Stimulated activated memory B cell treated with anti-CD40 and anti-IgM and Interleukin-4, amounts not matched to agents 10 μg/mL and 1 μg/mL and 100 μg/mL, for 72 hours (primary cell): ENCODE data around the gene HIGD1B.

Experiments
- ATAC-seq: fragments of 150-1000 bp; cut with Tn5 transposase; 2 replicates; pipeline ENCODE4 v1.10.0; 2021
- H3K27ac Mint-ChIP-seq: one replicate; pipeline ENCODE4 v1.8.0; 2022; ENCODE audit warnings: mild to moderate bottlenecking, mixed read lengths
- H3K27me3 Mint-ChIP-seq: one replicate; pipeline ENCODE4 v1.8.0; 2022; ENCODE audit warnings: mixed read lengths
- H3K36me3 Mint-ChIP-seq: one replicate; pipeline ENCODE4 v1.8.0; 2022; ENCODE audit warnings: mixed read lengths
- H3K4me1 Mint-ChIP-seq: one replicate; pipeline ENCODE4 v1.8.0; 2022; ENCODE audit warnings: mixed read lengths
- H3K4me3 Mint-ChIP-seq: one replicate; pipeline ENCODE4 v1.8.0; 2022; ENCODE audit warnings: mild to moderate bottlenecking, moderate library complexity, mixed read lengths
- H3K9me3 Mint-ChIP-seq: one replicate; pipeline ENCODE4 v1.8.0; 2022; ENCODE audit warnings: mixed read lengths

Gene HIGD1B

DNA sequence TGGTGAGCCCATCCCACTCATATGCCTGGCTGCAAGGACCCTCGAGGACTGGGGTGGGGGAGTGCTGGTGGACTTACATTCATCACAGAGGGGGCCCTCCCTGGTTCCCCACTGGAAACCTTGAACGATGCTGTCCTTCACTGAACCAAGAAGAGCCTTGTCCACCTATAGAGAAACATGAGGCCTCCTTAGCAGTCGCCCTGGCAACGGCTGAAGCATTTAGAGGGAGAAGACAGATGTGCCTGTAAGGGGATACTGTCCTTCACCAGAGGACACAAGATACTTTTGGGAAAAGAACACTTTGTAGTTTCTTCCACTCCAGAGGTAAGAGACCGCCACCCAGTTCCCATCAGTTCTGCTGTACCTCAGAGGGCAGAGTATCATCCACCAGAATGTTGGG, 6.5 kb downstream of the HIGD1B start:
- H3K36me3 Mint-ChIP-seq: peaks cover 77% of the 10 kb centered on the region
- H3K4me3 Mint-ChIP-seq: no peak overlapping the region
- ATAC-seq: no peak
- H3K27ac Mint-ChIP-seq: no peak overlapping the region
- H3K4me1 Mint-ChIP-seq: no peaks in the 10 kb centered on the region
- H3K27me3 Mint-ChIP-seq: no peaks in the 10 kb centered on the region
- H3K9me3 Mint-ChIP-seq: no peaks in the 10 kb centered on the region

DNA sequence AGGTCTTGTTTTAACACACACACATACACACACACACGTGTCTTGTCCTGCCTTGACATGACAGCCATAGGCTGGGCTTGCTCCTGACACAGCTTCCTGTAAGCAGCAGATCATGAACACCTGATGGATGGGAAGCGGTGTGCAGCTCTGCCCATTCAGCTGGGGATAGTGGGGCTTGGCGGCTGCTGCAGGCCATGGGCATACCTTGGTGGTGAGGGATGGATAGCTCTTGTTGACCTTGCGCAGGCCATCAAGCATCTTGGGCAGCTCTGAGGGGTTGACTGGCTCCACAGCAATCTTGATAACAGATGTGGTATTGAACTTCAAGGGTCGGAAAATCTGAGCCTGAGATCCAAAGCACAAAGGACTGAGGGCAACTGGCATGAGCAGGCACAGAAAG, 12.0 kb downstream of the HIGD1B start:
- ATAC-seq: no peak
- Mint-ChIP-seq H3K4me1 (no peaks in the 10 kb centered on the region), H3K9me3 (no peaks in the 10 kb centered on the region), H3K4me3 (no peak overlapping the region), H3K36me3 (peaks cover 81% of the 10 kb centered on the region), H3K27ac (no peak overlapping the region), H3K27me3 (no peaks in the 10 kb centered on the region)

DNA sequence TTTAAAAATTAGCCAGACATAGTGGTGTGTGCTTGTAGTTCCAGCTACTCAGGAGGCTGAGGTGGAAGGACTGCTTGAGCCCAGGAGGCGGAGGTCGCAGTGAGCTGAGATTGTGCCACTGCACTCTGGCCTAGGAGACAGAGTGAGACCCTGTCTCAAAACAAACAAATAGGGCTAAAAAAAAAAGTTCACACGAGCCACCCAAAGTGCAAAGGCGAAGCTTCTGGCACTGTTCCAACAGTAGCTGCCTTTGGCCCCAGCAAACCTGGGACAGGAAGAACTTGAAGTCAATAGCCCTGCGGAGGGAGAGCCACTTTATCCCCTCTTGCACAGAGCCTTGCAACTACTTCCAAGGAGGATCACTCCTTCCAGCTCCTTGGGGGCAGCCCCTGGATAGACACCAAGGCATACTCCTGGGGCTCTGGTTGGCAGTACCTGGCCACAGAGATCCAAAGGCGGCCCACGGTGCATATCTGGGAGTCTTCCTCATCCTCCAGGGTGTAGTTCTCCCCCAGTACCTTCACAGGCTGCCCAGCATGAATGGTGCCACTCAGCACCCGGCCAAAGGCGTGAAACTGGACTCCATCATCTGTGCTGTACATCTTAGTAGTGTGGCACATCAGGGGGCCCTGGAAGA, 14.7 kb downstream of the HIGD1B start:
- H3K36me3 Mint-ChIP-seq: peaks cover 59% of the 10 kb centered on the region
- no peaks in the 10 kb centered on the region for H3K9me3 Mint-ChIP-seq
- no peak overlapping the region for H3K27ac Mint-ChIP-seq
- no peak for ATAC-seq
- no peaks in the 10 kb centered on the region for H3K27me3 Mint-ChIP-seq
- no peak overlapping the region for H3K4me3 Mint-ChIP-seq
- H3K4me1 Mint-ChIP-seq: no peaks in the 10 kb centered on the region

DNA sequence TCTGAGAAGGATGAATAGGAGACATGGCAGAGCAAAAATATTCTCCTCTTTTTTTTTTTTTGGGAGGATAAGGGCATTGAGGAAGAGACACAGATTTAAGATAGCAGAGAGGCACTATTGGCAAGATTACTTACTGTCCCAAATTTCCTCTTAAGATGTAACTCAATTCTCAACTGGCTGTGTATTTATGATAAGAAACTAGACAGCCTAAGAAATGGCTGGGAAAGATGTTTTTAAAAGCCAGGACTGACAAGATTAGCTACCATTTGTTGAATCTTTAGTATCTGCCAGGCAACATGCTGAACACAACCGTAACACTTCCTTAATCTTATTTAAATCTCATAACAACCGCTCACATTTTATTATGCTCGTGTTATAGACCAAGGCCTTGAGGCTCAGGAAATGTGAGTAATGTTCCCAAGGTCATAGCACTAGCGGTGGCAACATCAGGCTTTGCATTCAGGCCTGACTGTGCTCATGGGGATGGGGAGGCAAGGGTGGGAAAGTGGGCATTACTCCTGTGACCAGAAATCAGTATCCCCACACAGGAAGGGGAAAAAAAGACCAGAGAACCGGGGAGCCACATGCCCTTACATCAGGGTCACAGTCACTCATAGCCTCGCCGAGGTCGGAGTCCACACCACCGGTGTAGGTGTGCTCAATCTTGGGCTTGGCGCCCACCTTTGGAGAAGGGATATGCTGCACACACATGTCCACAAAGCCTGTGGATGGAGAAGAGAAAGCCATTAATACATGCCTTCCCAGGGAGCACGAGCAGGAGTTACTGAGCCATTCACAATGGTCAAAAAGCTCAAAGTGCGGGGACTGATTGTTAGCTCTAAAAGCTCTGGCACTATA, 15.6 kb downstream of the HIGD1B start:
- H3K27ac Mint-ChIP-seq: no peak overlapping the region
- peaks cover 63% of the 10 kb centered on the region for H3K36me3 Mint-ChIP-seq
- no peaks in the 10 kb centered on the region for H3K27me3 Mint-ChIP-seq
- no peaks in the 10 kb centered on the region for H3K9me3 Mint-ChIP-seq
- ATAC-seq: no peak
- no peaks in the 10 kb centered on the region for H3K4me1 Mint-ChIP-seq
- H3K4me3 Mint-ChIP-seq: no peak overlapping the region

DNA sequence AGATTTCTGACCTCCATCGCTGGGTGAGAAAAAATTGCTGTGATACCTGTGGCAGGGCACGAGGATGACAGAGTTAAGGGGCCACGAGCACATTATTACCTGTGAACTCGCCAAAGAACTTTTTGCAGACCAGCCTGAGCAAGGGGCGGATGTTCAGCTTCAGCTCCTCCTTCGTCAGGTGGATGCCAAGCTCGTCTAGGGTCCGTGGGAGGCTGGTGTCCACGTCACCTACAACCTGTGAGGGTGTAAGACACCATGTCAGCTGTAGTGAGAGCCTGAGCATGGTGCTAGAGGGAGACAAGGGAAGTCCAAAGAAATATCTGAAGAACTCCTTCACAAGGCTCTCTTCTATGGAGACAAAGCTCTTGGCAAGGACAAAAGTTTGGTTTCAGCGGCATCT, 17.1 kb downstream of the HIGD1B start:
- H3K27me3 Mint-ChIP-seq: no peaks in the 10 kb centered on the region
- H3K4me1 Mint-ChIP-seq: no peaks in the 10 kb centered on the region
- no peak overlapping the region for H3K27ac Mint-ChIP-seq
- H3K36me3 Mint-ChIP-seq: peaks cover 66% of the 10 kb centered on the region
- no peak overlapping the region for H3K4me3 Mint-ChIP-seq
- ATAC-seq: no peak
- H3K9me3 Mint-ChIP-seq: no peaks in the 10 kb centered on the region

DNA sequence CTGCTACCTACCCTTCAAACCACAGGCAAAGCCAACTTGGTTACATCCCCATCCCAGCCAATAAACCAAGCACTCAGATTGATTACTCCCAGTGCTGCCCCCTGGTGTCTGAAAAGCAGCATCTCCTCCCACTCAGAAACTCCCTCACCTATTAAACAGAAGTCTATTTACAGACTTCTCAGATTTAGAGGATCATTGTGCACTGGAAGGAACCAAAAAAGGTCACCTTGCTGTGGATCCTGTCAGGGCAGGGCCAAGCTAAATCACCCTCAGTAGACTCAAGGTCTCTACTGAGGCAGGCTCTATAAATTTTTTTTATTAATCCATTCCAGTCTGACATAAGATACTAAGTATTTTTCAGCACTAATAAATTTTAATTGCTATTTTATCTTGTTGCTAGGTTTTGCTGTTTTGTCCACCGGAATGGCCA, 17.6 kb downstream of the HIGD1B start:
- H3K27me3 Mint-ChIP-seq: no peaks in the 10 kb centered on the region
- peaks cover 63% of the 10 kb centered on the region for H3K36me3 Mint-ChIP-seq
- no peaks in the 10 kb centered on the region for H3K9me3 Mint-ChIP-seq
- H3K4me3 Mint-ChIP-seq: no peak overlapping the region
- H3K27ac Mint-ChIP-seq: no peak overlapping the region
- no peaks in the 10 kb centered on the region for H3K4me1 Mint-ChIP-seq
- ATAC-seq: peak; percentile 63

DNA sequence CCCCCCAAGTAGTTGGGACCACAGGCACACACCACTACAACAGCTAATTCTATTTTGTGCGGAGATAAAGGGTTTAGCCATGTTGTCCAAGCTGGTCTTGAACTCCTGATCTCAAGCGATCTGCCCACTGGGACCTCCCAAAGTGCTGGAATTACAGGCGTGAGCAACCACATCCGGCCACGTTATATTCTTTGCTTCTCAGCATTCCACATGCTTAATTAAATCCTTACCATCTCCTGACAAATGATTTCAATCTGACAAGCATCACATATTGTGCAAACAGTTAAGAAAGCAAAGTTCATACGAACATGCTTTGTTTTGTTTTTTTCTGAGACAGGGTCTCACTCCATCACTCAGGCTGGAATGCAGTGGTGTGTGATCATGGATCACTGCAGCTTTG, 18.2 kb downstream of the HIGD1B start:
- no peaks in the 10 kb centered on the region for H3K27me3 Mint-ChIP-seq
- no peaks in the 10 kb centered on the region for H3K9me3 Mint-ChIP-seq
- H3K27ac Mint-ChIP-seq: no peak overlapping the region
- no peak overlapping the region for H3K4me3 Mint-ChIP-seq
- H3K36me3 Mint-ChIP-seq: peaks cover 63% of the 10 kb centered on the region
- no peaks in the 10 kb centered on the region for H3K4me1 Mint-ChIP-seq
- no peak for ATAC-seq

DNA sequence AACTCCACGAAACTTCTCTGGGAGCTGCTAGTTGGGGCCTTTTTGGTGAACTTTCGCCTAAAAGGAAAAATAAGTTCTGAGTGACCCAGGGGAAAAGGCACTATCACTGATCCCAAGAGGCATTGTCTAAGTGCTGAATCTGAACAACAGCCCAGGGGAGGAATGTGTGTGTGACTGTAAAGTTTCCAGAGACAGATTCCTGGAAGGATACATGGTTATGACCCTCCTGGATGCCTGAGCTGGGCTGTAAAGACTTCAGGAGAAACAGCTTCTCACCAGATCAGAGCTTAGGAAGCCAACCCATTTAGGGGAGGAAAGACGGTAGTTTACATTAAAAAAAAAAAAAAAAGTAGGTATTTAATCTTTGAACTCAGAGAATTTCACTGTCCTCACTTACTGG, 20.2 kb downstream of the HIGD1B start:
- Mint-ChIP-seq H3K4me1 (no peaks in the 10 kb centered on the region), H3K27ac (no peak overlapping the region), H3K36me3 (peaks cover 64% of the 10 kb centered on the region), H3K4me3 (no peak overlapping the region), H3K27me3 (no peaks in the 10 kb centered on the region), H3K9me3 (no peaks in the 10 kb centered on the region)
- no peak for ATAC-seq

DNA sequence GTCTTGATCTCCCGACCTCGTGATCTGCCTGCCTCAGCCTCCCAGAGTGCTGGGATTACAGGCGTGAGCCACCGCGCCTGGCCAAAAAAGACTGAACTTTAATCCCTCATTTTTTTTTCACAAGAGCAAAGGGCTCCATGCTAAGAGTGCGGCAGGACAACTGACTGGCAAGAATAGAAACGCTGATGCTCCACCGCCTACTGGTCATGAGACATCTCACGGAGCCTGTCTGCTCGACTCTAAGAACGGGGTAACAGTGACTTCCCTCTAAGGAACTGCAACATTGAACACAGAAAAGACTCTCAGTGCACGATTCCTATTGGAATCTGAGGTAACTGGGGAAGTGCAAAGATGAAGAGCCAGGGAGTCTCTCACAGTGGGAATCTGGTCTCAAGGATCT, 23.9 kb downstream of the HIGD1B start:
- ATAC-seq: no peak
- Mint-ChIP-seq H3K27me3 (no peaks in the 10 kb centered on the region), H3K36me3 (peaks cover 52% of the 10 kb centered on the region), H3K4me3 (no peak overlapping the region), H3K9me3 (no peaks in the 10 kb centered on the region), H3K27ac (no peak overlapping the region), H3K4me1 (no peaks in the 10 kb centered on the region)

DNA sequence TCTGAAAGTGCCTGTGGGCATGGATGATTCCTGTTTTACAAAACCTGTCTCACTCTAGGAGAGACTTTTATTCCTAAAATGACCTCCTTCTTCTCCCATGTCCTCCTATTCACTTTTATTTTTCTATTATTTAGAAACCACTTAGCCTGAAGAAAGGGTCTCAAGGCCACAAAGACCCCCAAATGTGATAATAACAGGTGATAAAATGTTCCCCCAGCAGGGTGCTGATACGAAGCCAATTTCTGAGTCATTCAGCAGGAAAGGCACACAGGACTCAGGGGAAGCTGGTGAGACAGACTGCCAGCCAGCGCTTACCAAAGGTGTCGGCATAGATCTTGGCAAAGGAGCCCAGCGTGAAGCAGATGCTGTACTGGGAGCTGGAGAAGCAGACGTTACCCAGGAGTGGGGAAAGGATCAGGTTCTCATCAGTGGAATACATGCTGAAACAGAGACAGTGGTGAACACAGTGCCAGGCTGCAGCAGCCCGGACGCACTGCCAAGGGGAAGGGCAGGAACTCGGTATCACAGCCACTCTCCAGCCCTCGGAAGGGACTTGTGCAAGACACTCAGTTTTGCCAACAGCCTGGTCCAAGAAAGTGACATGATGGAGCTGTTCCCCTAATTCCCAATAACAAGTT, 24.6 kb downstream of the HIGD1B start:
- no peaks in the 10 kb centered on the region for H3K27me3 Mint-ChIP-seq

DNA sequence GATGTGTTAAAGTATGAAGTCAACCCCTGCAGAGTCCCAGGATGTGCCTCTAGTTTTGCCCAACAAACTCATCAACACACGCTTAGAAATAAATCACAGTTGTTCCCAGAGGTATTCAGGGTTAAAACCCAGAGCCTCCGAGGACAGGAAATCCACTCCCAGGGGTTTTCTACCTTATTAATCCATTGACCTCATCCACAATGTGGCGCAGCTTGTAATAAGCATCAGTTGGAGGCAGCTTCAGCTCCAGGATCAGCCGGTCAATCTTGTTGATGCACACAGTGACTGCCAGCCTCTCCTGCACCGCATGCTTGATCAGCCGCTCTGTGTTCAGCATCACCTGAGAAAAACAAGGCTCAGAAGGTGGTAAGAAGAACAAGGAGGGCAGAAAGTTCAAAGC, 28.1 kb downstream of the HIGD1B start:
- Mint-ChIP-seq H3K9me3 (no peaks in the 10 kb centered on the region), H3K27ac (no peak overlapping the region), H3K4me1 (no peaks in the 10 kb centered on the region), H3K36me3 (peaks cover 58% of the 10 kb centered on the region), H3K27me3 (no peaks in the 10 kb centered on the region), H3K4me3 (no peak overlapping the region)
- ATAC-seq: no peak

More for the DNA sequence above, 24.6 kb downstream of the HIGD1B start:
- H3K9me3 Mint-ChIP-seq: no peaks in the 10 kb centered on the region
- H3K36me3 Mint-ChIP-seq: peaks cover 57% of the 10 kb centered on the region
- H3K27ac Mint-ChIP-seq: no peak overlapping the region
- ATAC-seq: no peak
- no peaks in the 10 kb centered on the region for H3K4me1 Mint-ChIP-seq
- H3K4me3 Mint-ChIP-seq: no peak overlapping the region

DNA sequence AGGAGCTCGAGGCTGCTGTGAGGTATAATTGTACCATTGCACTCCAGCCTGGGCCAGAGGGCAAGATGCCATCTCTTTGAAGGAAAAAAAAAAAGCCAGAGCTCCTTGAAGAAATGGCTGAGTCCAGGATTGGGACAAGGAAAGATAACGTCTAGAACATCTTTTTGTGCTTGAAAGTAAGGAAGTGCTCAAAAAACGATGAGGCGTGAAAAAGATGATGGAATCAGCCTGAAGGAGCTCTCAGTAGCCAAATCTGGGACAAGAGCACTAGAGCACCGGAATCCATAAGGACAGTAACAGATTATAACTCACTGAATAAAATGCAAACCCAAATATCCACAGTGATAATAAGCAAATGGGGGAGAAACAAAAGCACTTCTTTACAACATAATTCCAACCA, 29.4 kb downstream of the HIGD1B start:
- Mint-ChIP-seq H3K27me3 (no peaks in the 10 kb centered on the region), H3K4me3 (no peak overlapping the region), H3K36me3 (peaks cover 55% of the 10 kb centered on the region), H3K27ac (no peak overlapping the region), H3K9me3 (no peaks in the 10 kb centered on the region), H3K4me1 (no peaks in the 10 kb centered on the region)
- no peak for ATAC-seq

DNA sequence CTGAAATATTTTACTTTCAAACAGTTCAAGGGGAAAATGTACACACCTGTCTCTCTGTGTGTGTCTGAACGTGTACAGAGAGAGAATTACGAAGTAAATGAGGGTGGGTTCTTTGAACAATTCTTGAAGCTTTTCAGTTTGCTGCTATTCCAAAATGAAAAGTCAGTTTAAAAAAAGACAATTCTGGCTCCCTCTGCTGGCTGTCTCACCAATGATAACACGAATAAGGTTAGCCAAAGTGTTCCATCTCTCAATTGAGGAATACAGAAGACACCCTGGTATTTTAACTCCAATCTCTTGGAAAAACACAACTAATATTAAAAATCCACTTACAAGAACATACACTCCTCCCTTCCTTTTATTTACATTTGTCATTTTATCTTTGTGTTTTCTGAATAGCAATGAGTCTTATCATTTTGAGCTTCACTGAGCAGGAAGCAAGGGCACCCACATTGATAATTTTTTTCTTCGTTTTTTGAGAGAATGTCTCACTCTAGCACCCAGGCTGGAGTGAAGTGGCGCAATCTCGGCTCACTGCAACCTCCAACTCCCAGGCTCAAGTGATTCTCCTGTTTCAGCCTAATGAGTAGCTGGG, 31.0 kb downstream of the HIGD1B start:
- Mint-ChIP-seq H3K4me1 (no peaks in the 10 kb centered on the region), H3K4me3 (no peak overlapping the region), H3K27me3 (no peaks in the 10 kb centered on the region), H3K36me3 (peaks cover 63% of the 10 kb centered on the region), H3K9me3 (no peaks in the 10 kb centered on the region), H3K27ac (no peak overlapping the region)
- no peak for ATAC-seq

DNA sequence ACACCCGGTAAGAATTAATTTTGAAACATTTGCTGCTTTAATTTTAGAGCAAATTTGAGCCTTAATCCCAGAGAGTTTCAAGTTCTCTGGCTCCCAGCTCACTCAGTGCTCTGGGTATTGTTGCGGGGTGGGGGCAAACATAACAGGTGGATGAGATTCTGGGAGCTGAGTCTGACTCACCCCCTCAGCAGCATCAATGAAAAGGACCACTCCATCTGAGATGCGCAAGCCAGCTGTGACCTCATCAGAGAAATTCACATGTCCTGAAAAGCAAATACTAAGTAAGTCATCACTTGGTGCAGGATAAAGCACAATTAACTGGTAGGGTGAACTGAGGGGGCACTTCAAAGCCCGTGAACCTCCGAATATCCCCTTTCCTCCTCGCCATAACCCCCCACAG, 31.7 kb downstream of the HIGD1B start:
- peaks cover 65% of the 10 kb centered on the region for H3K36me3 Mint-ChIP-seq
- no peak for ATAC-seq
- H3K4me1 Mint-ChIP-seq: no peaks in the 10 kb centered on the region
- no peaks in the 10 kb centered on the region for H3K9me3 Mint-ChIP-seq
- no peak overlapping the region for H3K27ac Mint-ChIP-seq
- no peaks in the 10 kb centered on the region for H3K27me3 Mint-ChIP-seq
- no peak overlapping the region for H3K4me3 Mint-ChIP-seq

DNA sequence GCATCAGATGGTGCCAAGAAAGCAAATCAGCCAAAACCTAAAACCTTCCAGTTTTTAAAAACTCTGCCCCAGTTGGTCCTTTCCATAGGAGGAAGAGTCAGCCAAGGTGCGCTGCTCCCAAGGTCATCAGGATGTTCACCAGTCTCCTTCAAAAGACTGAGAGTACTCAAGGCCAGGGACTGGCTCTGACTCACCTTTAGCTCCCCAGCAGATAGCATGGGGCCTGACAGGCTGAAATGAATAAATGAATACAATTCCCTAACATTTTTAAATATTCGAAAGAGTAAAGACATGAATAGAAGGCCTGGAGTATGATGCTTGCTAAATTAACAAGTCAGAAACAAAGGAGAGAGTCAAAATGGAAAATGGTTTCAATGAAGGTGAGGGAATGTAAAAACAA, 32.4 kb downstream of the HIGD1B start:
- H3K27me3 Mint-ChIP-seq: no peaks in the 10 kb centered on the region
- H3K36me3 Mint-ChIP-seq: peaks cover 71% of the 10 kb centered on the region
- H3K4me1 Mint-ChIP-seq: no peaks in the 10 kb centered on the region
- H3K9me3 Mint-ChIP-seq: no peaks in the 10 kb centered on the region
- ATAC-seq: no peak
- no peak overlapping the region for H3K4me3 Mint-ChIP-seq
- no peak overlapping the region for H3K27ac Mint-ChIP-seq
